GM12892 (cell line): ENCODE results near the gene DPP6.

Source experiments
- DNase-seq: peaks from one replicate; pipeline ENCODE4 v3.0.0; 2011; ENCODE audit not compliant: insufficient read length
- FAIRE-seq: peaks from 2 replicates; lab custom pipeline; 2011; peaks lifted over from hg19 to GRCh38; lab: Jason Lieb, UNC
- POLR2A ChIP-seq: IDR thresholded peaks from 2 replicates; pipeline ENCODE4 v1.6.1; 2011; ENCODE audit warnings: low read depth, low read length, control low read depth
- POLR2AphosphoS5 ChIP-seq: IDR thresholded peaks from 2 replicates; pipeline ENCODE4 v1.6.1; 2011; ENCODE audit warnings: low read depth, low read length, control low read depth
- TAF1 ChIP-seq: IDR thresholded peaks from 2 replicates; pipeline ENCODE4 v1.6.1; 2011; ENCODE audit warnings: low read depth, mild to moderate bottlenecking, control low read depth, low read length, borderline replicate concordance

Gene DPP6

DNA sequence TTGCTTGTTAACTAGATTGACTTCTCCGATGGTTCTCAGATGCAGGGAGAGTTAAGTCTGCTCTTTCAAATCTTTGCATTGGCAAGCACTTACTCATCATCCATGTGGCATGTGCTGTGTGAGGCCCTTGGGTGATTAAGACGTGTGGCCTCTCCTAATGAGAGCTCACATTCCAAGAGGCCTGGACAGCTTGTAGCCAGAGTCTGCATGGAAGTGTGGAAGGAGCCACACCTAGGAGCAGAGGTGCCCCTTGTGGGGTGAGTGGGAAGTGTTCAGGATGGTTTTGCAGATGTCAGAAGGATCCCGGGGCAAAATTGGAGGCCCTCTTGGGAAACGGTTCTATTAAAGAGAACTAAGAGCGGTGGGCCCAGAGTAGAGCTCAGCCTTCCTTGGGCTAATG, 724.8 kb downstream of the DPP6 start:
- TF ChIP-seq TAF1 = no peak
- no peak for TF ChIP-seq POLR2A
- no peak for TF ChIP-seq POLR2AphosphoS5
- DNase-seq (no peak), FAIRE-seq (no peak)

- DNase-seq (no peak), FAIRE-seq (no peak)
- TF ChIP-seq TAF1 (no peak), POLR2AphosphoS5 (no peak), POLR2A (no peak)
These were observed 725.3 kb downstream of the DPP6 start for GRCh38 chr7:154777489-154777888.

- no peak for TF ChIP-seq POLR2A
- TF ChIP-seq POLR2AphosphoS5 = no peak
- no peak for TF ChIP-seq TAF1
- no peak for FAIRE-seq
- no peak for DNase-seq
These were observed 725.7 kb downstream of the DPP6 start for GRCh38 chr7:154777908-154778307.

DNA sequence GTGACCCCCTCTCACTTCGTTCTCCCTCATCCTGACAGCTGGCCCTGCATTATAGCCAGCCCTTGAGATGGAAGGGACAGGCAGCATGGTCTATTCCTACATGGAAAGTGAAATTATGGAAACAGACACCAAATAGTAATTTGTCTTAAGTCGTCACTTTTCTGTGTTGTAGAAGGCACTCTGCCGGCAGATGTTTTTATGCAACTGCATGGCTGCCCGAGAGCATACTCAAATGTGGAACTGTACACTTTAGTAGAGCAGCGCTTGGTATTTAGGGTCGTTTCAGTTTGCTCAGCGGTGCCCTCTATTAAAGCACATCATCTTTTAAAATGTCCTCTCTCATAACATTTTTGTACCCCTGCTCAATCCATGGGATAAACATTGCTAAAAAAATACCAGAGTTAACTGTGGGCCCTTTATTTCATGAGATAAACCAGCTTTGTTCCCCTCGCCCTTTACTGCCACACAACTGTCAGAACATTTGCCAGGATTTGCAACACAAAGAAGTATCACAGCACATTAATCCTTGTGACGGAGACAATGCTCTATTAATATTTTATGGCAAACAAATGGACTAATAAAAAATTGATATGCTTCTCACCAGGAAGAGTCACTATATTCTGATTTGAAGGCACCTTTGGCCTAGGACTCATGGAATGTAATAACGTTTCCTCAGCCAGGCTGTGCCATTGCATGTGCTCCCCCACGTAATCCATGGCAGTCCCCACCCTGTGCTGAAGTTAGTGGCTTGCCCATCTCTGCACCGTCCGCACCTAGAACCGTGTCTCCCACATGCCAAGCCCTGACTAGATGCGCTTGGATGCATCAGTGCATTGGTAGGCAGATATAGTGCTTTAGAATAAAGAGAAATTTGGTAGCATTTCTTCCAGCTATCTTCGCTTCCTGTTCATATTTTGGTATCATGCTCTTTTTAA, 729.4 kb downstream of the DPP6 start:
- FAIRE-seq = no peak
- TF ChIP-seq POLR2A = no peak
- TF ChIP-seq TAF1 = no peak
- TF ChIP-seq POLR2AphosphoS5 = no peak
- no peak for DNase-seq

GRCh38 chr7:154783281-154783909, 731.2 kb downstream of the DPP6 start:
- no peak for DNase-seq
- no peak for FAIRE-seq
- TF ChIP-seq POLR2A = no peak
- TF ChIP-seq TAF1 = no peak
- TF ChIP-seq POLR2AphosphoS5 = no peak

DNA sequence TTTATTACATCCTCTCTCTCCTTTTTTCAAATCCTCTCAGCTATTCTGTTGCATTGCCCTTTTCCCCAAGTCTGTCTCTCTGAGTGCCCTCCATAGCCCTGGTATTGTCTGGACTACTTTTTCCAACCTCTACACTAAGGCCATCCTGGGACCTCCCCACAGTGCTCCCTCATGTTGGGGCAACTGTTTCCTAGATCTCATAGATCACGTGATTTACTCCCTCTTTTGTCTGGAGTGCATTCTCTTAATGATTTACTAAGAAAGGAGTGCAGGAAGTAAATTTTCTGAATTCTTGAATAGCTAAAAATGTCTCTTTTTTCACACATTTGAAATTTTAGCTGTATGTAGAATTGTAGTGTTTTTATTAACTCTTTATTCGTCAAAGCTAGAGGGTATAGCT, 733.7 kb downstream of the DPP6 start:
- no peak for TF ChIP-seq POLR2AphosphoS5
- no peak for TF ChIP-seq TAF1
- TF ChIP-seq POLR2A = no peak
- DNase-seq (no peak), FAIRE-seq (no peak)

DNA sequence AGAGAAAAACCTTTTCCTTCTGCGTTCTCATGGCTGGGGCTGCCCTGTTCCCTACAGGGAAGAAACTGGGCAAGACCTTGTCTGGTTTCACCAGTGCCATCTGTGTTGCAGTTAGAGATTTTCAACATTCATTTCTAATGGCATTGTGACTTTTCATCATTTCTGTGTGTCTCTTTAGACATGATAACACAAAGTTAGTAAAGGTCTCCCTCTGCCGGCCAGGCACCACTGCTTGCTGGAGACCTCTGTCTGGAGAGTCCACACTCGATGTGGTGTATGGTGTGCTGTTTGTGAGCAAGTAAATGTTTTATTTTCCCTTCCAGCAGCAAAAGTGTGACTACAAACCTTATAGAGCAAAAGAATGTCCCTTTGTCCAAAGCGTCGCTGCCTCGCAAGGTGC, 737.2 kb downstream of the DPP6 start:
- FAIRE-seq (no peak), DNase-seq (no peak)
- TF ChIP-seq POLR2A (no peak), POLR2AphosphoS5 (no peak), TAF1 (no peak)

DNA sequence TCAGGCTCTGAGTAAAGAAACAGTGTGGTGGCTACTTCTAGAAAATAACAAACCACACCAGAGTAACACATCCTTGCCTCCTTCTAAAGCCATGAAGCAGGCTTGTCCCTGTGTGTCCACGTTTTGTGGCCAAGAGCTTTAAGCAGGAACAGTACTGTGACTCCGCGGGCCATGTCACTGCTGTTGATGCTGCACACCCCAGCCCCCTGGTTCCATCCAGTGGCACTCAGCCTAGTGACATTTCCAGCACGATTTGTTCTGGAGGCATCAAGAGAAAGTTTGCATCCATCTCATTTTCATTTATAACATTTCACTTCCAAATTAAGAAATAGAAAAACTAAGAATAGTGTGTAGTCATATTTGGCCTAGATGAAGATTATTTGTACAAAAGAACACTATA, 739.4 kb downstream of the DPP6 start:
- no peak for DNase-seq
- TF ChIP-seq TAF1 (no peak), POLR2AphosphoS5 (no peak), POLR2A (no peak)
- FAIRE-seq = no peak

DNA sequence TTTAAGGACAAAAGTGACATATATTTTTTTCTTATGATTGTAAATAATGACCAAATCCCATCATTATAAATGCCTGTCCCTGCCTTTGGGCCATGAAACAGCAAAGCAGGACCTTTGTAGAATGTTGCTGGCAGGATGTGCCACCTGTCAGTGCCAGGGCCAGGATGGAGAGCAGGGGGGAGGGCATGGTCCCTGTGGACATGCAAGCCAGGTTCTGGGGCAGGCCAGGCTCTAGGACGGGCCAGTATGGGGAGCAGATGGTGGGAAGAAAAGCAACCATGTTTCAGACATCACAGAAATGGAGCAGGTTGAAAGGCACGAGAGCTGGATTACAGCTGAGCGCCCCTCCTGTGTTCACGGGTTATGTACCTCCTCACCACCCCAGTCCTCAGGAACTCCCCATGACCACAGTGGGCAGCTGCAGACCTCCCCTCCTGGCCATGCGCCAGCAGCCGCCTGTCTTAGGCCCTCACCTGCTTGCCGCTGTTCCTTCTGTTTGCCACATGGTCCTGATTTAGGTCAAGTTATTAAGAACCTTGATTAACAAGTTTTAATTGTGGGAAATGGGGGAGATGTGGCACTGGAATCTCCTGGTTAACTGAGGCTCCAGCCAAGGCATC, 740.3 kb downstream of the DPP6 start:
- FAIRE-seq (no peak), DNase-seq (no peak)
- TF ChIP-seq TAF1 = no peak
- no peak for TF ChIP-seq POLR2AphosphoS5

- no peak for TF ChIP-seq TAF1
- no peak for TF ChIP-seq POLR2A
- no peak for TF ChIP-seq POLR2AphosphoS5
- no peak for FAIRE-seq
- peak; percentile 22 for DNase-seq
These were observed 742.1 kb downstream of the DPP6 start for GRCh38 chr7:154794147-154794780.

- DNase-seq (no peak), FAIRE-seq (no peak)
- TF ChIP-seq POLR2A (no peak), POLR2AphosphoS5 (no peak), TAF1 (no peak)
These were observed 742.8 kb downstream of the DPP6 start for GRCh38 chr7:154795014-154795413.

DNA sequence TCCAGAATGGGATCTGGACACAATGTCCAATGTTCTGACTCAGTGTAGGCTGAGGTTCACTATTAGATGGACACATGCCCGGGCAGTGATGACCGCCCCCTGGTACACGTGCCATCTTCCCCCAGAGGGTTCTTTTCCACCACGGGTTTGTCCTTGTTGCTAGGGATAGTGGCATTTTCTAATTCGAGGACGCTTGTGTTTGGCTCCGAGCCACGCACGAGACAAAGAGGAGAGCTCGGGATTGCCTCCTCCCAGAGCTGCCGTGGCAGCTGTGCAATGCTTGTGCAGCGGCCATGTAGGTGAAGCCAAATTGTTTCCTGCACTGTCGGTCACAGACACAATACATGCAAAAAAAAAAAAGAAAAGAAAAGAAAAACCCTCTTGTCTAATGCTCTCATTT, 743.2 kb downstream of the DPP6 start:
- FAIRE-seq = no peak
- no peak for DNase-seq
- TF ChIP-seq POLR2A (no peak), POLR2AphosphoS5 (no peak)

- DNase-seq = no peak
- TF ChIP-seq POLR2A = no peak
- no peak for TF ChIP-seq TAF1
- TF ChIP-seq POLR2AphosphoS5 = no peak
- FAIRE-seq = no peak
These were observed 752.3 kb downstream of the DPP6 start for GRCh38 chr7:154804449-154804848.
